ENCODE results near the gene BRICD5. TPM values are rescaled to one million over a fixed set of nuclear protein-coding genes. Genes with fewer than 3 reads are reported as not detected.

The BRICD5 gene
- total and polyA plus RNA-seq, 2 of the 13 experiments (the other 11 are each of a cell fraction or from before 2014, with no cell fraction given): 1.6 to 5.8 TPM

GRCh38 chr16:2223221-2223941 lies 12.7 kb upstream of the BRICD5 start, which contains the start of gene E4F1 (continued):
- TF ChIP-seq, protein P1, sequence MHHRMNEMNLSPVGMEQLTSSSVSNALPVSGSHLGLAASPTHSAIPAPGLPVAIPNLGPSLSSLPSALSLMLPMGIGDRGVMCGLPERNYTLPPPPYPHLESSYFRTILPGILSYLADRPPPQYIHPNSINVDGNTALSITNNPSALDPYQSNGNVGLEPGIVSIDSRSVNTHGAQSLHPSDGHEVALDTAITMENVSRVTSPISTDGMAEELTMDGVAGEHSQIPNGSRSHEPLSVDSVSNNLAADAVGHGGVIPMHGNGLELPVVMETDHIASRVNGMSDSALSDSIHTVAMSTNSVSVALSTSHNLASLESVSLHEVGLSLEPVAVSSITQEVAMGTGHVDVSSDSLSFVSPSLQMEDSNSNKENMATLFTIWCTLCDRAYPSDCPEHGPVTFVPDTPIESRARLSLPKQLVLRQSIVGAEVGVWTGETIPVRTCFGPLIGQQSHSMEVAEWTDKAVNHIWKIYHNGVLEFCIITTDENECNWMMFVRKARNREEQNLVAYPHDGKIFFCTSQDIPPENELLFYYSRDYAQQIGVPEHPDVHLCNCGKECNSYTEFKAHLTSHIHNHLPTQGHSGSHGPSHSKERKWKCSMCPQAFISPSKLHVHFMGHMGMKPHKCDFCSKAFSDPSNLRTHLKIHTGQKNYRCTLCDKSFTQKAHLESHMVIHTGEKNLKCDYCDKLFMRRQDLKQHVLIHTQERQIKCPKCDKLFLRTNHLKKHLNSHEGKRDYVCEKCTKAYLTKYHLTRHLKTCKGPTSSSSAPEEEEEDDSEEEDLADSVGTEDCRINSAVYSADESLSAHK (CRISPR knock-in tag; IDR thresholded peaks at IDR 0.05; ENCODE audit: borderline replicate concordance): no peak
- TF ChIP-seq, protein P2, sequence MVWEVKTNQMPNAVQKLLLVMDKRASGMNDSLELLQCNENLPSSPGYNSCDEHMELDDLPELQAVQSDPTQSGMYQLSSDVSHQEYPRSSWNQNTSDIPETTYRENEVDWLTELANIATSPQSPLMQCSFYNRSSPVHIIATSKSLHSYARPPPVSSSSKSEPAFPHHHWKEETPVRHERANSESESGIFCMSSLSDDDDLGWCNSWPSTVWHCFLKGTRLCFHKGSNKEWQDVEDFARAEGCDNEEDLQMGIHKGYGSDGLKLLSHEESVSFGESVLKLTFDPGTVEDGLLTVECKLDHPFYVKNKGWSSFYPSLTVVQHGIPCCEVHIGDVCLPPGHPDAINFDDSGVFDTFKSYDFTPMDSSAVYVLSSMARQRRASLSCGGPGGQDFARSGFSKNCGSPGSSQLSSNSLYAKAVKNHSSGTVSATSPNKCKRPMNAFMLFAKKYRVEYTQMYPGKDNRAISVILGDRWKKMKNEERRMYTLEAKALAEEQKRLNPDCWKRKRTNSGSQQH (CRISPR knock-in tag; IDR thresholded peaks at IDR 0.05; ENCODE audit: low read depth): peak; percentile 86
- TF ChIP-seq, protein P3, sequence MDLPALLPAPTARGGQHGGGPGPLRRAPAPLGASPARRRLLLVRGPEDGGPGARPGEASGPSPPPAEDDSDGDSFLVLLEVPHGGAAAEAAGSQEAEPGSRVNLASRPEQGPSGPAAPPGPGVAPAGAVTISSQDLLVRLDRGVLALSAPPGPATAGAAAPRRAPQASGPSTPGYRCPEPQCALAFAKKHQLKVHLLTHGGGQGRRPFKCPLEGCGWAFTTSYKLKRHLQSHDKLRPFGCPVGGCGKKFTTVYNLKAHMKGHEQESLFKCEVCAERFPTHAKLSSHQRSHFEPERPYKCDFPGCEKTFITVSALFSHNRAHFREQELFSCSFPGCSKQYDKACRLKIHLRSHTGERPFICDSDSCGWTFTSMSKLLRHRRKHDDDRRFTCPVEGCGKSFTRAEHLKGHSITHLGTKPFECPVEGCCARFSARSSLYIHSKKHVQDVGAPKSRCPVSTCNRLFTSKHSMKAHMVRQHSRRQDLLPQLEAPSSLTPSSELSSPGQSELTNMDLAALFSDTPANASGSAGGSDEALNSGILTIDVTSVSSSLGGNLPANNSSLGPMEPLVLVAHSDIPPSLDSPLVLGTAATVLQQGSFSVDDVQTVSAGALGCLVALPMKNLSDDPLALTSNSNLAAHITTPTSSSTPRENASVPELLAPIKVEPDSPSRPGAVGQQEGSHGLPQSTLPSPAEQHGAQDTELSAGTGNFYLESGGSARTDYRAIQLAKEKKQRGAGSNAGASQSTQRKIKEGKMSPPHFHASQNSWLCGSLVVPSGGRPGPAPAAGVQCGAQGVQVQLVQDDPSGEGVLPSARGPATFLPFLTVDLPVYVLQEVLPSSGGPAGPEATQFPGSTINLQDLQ (CRISPR knock-in tag; IDR thresholded peaks at IDR 0.05): no peak

DNA sequence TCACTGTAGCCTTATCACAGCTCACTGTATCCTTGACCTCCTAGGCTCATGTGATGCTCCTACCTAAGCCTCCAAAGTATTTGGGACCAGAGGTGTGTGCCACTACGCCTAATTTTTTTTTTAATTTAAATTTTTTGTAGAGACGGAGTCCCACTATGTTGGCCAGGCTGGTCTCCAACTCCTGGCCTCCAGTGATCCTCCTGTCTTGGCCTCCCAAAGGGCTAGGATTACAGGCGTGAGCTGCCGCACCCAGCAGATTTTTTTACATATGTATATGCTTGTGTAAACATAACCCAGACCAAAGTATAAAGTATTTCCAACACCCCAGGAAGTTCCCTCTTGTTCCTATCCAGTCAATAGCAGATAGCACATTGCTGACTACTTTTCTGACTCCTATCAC lies 5.7 kb upstream of the BRICD5 start:
- Histone ChIP-seq H3K36me3 (replicated peaks in 1 of 2; ENCODE audit: control insufficient read depth in 1 of 2, insufficient read depth in 2 of 2, low read length in 2 of 2) (peaks cover 2 to 7% of the 10 kb centered on the region in 2 experiments; a peak in 2 of 5 replicates), H4K20me1 (ENCODE audit: insufficient read depth, low read length) (0 out of 2 replicates have a peak, but pooled peaks cover 3% of the 10 kb centered on the region), H3K27ac (ENCODE audit: extremely low read length, insufficient read depth, low read length) (no peak overlapping the region), H3K27me3 (ENCODE audit: control insufficient read depth in 1 of 2, insufficient read depth in 2 of 2, low read length in 2 of 2) (no peaks in the 10 kb centered on the region; a peak in 1 of 5 replicates), H3K4me2 (ENCODE audit: low read depth, low read length) (0 out of 2 replicates have a peak overlapping the region, but pooled peaks have one; percentile 2), H3K4me3 (replicated peaks in 1 of 3; ENCODE audit: insufficient read depth in 1 of 3, low read depth in 2 of 3, low read length in 3 of 3) (no peak overlapping the region), H2AFZ (ENCODE audit: low read length) (no peak overlapping the region), H3K9ac (ENCODE audit: insufficient read depth, low read depth, low read length) (no peak overlapping the region), H3K4me1 (ENCODE audit: insufficient read depth, low read length) (peaks cover 63% of the 10 kb centered on the region), H3K79me2 (ENCODE audit: insufficient read depth, low read length) (peaks cover 20% of the 10 kb centered on the region), H3K9me3 (ENCODE audit: low read length) (no peaks in the 10 kb centered on the region)
- ATAC-seq (no peak), DNase-seq (ENCODE audit: low spot score) (no peak), FAIRE-seq (no peak)
- no TSS peak for BruUV-seq (replicated peaks)
- intact Hi-C loops (cut with micrococcal nuclease; ENCODE audit: unreplicated experiment): no loop called here
- TF ChIP-seq ZNF121 (CRISPR knock-in tag; IDR thresholded peaks at IDR 0.05): peak; percentile 16; the same call in 1 of the 2 replicates
- TF ChIP-seq, protein P4, sequence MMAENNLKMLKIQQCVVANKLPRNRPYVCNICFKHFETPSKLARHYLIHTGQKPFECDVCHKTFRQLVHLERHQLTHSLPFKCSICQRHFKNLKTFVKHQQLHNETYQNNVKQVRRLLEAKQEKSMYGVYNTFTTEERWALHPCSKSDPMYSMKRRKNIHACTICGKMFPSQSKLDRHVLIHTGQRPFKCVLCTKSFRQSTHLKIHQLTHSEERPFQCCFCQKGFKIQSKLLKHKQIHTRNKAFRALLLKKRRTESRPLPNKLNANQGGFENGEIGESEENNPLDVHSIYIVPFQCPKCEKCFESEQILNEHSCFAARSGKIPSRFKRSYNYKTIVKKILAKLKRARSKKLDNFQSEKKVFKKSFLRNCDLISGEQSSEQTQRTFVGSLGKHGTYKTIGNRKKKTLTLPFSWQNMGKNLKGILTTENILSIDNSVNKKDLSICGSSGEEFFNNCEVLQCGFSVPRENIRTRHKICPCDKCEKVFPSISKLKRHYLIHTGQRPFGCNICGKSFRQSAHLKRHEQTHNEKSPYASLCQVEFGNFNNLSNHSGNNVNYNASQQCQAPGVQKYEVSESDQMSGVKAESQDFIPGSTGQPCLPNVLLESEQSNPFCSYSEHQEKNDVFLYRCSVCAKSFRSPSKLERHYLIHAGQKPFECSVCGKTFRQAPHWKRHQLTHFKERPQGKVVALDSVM (CRISPR knock-in tag; IDR thresholded peaks at IDR 0.05): peak; percentile 98
- no peak for TF ChIP-seq ZSCAN25 (CRISPR knock-in tag; IDR thresholded peaks at IDR 0.05)
- 91% methylated on average over 4 of the region's 4 CpGs for WGBS (ENCODE audit: low lambda C conversion rate)
- ChIA-PET CTCF (ENCODE audit: low intra/inter-chr PET ratio, low total read pairs) (no interaction called here), POLR2A (interaction anchor here (0.6 to 3.0 kb wide), 5 partner anchors 9 to 35 kb away, joined by 3 to 26 read pairs (median 4); partner anchors contain the start of gene ECI1)
- in situ Hi-C loops (cut with HindIII; ENCODE audit: extremely low pct_ligation_motif_present, low pct_unique_long_range_greater_than_20kb): no loop called here
